GM18951 (cell line): ENCODE measurements around the gene SLC6A11.

Source experiments
- POLR2A ChIP-seq: IDR thresholded peaks from 4 replicates; pipeline ENCODE4 v1.6.1; 2011; ENCODE audit warnings: mild to moderate bottlenecking; ENCODE audit not compliant: insufficient read length, insufficient read depth; ENCODE audit errors: extremely low read depth
- in situ Hi-C: fragments of 300-500 bp; cut with MboI; formaldehyde crosslinking; loops from one replicate; pipeline ENCODE4 v1.12.0; 2022; ENCODE audit warnings: low sequenced_read_pairs, mixed read lengths, inconsistent platforms; ENCODE audit not compliant: unreplicated experiment

Gene SLC6A11

DNA sequence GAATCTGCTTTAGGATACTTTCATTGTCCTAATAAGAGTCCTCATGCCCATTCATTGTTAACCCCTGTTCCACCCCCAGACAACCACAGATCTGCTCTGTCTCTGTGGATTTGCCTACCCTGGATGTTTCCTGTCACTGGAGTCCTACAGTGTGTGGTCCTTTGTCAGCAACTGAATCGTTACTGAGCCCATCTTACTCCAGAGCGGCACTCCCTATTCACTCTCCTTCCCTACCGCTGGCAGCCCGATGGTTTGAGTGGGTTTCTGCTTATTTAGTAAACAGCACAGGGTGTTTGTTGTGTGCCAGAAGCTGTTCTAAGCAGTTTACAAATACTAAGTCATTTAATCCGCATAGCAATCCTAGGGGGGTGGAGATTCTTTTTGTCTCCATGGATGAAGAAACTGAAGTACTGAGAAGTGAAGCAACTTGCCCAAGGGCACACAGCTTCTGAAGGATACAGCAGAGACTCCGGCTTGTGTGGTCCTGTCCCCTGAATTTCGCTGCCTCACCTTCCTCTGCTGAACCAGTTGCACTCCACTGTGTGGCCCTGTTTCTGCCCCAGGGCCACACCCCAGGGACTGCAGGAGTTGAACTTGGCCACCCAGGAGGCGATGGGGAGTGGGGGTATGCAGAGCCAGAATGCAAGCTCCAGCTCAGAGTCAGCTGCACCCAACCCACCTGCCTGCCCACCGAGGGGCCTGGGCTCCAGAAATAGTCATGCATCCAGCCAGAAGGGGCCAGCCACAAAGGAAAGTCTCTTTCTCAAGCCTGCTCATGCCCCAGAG lies 120.0 kb downstream of the SLC6A11 start:
- in situ Hi-C loops, result no loop called here
- TF ChIP-seq POLR2A, result no peak

DNA sequence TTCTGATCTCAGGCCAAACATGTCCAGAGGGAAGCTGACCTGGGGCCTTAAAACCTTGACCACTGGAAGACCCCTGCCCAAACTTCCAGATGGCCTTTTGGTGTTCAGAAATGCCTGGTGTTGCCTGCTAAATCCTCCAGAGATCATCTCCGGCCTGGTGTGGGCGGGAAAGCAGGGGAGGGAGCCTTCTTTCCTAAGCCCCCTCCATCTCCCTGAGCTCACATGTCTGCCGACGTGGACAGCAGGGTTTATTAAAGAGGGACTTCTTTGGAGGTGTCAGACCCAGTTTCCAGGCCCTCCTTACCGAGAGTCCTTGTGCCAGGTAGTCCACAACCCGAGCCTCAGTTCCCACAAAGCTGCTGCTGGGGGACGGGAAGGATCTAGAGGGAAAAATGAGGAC lies 120.7 kb downstream of the SLC6A11 start:
- TF ChIP-seq POLR2A, result no peak
- in situ Hi-C loops, result no loop called here

DNA sequence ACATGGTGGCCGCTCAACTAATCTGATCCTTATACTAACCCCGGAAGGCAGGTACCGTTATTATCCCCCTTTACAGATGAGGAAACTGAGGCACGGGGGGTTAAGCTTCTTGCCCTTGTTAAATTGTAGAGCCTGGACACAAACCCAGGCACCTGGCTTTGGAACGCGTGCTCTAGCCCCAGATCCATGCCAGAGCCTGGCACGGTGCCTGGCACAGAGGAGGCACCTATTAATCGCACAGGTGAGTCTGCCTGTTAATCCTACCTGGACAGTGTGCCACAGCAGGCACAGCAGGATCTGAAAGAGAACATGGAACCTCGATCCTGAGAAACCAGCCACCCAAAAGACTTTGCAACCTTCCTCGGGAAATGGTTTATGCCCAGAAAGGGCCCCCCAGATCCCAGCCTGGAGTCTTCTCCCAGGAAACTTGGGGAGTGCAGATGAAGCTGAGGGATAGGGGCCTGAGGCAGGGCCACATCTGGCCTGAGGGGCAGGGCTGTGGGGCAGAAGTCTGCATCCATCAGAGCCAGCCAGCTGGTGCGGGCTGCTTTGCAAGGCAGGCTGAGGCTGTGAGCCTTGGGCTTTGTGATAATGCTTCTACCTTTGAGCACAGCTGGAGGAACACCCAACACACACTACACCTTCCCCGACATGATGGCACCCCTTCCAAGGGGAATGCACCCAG lies 121.3 kb downstream of the SLC6A11 start:
- TF ChIP-seq POLR2A, result no peak
- in situ Hi-C loops, result no loop called here

DNA sequence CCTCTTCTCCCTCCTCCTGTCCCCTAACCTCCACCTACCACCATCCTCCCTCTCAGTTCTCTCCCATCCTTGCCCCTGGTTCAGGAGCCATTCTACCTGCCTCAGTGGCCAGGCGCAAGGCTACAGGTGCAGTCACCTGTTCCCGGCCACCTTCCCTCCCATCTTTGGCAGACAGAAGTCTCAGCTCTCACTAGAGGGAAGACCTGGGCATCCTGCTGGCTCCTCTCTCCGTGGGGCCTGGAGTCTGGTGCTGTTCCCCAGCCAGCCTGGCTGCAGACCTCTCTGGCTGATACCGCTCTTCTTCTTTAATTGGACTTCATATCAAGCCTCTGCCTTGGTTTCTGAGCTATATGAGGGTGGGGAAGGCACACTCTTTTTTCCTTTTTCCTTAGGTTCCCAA lies 123.5 kb downstream of the SLC6A11 start:
- in situ Hi-C loops, result no loop called here
- no peak for TF ChIP-seq POLR2A

DNA sequence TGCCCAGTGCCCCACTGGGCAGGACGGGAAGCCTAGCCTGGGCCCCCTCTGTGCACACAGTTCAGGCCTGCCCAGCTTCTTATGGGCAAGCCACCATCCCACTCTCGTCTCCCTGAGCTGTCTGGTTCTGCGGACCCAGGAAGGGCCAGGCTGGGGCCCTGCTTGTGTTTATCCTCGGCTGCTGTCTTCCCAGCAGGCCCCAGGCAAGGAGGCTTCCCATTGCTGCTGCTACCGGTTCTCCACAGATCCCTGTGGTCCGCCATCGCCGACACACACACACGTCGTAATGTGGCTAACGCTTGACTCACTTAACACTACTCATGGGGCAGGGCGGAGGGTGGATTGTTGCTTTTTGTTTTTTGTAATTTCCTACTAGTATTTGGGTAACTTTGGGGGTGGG lies 124.1 kb downstream of the SLC6A11 start:
- no peak for TF ChIP-seq POLR2A
- in situ Hi-C loops, result no loop called here

DNA sequence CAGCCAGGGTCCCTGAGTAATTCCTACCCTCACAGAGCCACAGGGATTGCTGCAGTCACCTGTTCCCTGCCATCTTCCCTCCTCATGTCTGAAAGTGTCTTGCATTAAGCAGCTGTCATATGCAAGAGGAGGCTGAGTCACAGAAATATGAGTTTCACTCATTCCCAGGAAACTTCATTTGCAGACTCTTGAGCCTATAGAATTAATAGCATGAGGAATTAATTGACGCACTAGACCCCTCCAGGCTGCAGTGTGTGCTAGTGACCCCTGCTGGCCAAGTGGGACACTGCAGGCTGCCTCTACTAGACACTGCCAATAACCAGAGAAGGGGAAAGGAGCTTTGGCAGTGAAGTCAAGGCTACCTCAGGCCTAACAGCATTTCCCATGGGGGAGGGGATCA lies 125.9 kb downstream of the SLC6A11 start:
- in situ Hi-C loops, result no loop called here
- no peak for TF ChIP-seq POLR2A

DNA sequence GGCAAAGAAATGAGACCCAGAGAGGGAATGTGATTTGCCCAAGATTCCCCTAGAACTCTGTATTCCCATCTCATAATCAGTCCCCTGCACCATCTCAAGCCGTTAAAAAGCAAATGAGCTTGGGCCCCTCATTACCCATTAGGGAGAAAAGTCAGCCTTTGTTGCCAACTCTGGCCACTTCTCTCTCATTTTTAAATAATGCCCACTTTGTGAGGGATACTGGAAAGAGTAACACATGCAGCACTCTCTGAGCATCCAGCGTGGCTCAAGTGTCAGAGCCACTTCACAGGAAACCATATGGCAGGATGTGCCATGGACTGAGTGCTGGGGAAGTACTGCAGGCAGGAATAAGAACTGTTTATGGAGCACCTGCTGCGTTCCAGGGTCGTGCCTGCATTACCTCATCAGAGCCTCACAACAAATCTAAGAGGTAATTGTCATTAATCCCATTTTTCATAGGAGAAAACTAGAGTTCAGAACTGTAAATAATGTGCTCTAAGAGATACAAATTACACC lies 126.7 kb downstream of the SLC6A11 start:
- in situ Hi-C loops, result no loop called here

DNA sequence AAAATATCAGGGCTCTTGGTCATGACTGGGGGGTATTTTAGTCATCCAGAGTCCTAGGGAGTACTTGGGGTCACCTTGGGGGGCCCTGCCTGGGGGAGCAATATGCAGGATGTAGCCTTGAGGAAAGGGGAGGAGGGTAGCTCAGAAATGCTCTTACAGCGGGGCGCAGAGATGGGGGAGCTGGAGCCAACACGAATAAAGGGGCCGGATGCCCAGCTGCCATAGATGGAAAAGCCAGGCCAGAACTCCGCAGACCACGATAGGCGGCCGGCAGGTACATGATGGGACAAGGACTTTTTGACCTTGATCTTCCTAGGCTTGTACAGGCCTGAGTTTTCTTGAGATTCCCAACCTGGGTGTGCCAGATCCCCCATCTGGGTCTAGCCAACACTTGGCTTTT lies 128.8 kb downstream of the SLC6A11 start:
- in situ Hi-C loops, result no loop called here
- TF ChIP-seq POLR2A, result no peak

More for the DNA sequence above, 126.7 kb downstream of the SLC6A11 start:
- TF ChIP-seq POLR2A, result no peak

DNA sequence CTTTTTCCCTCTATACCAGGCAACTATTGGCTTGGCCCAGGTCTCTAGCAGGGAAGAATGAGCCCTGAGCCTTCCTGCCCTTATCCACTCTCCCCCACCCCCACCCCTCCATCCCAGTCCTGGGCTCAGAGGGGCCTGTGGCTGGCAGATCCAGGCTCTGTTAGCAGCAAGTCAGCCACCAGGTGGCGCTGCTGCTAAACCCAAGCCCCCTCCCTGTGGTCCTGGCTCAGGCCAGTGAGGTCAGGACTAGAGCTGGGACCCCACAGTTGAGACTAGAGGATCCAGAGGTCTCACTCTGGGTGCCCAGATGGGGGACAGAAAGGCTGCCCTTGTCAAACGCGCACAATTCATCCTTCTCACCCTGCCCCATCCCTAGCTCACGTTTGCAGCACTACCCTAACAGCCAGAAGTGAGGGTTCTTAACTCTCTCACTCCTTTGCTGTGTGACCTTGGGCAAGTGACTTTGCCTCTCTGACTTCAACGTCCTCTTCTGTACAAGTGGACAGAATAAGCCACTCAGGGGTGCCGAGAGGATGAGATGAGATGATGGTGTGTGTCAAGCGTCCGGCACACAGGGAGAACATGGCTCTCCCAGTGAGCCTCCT lies 129.8 kb downstream of the SLC6A11 start:
- in situ Hi-C loops, result no loop called here

DNA sequence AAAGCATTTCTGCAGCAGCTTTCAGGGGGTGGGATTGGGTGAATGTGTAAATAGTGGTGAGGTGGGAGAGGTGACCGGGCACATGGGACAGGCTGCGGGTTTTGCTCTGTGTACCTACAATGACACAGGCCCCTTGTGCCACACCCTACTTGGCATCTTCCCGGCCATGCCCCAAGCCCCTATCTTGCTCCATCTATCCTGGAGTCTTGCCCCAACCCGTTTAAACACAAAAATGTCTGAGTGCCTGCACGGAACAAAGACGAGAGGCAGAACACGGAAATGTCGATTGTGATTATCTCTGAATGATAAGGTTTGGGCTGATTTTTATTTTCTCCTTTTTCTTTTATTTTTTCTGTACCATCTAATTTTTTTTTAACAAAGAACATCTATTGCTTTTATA lies 130.5 kb downstream of the SLC6A11 start:
- in situ Hi-C loops, result no loop called here
- TF ChIP-seq POLR2A, result no peak

More for the DNA sequence above, 129.8 kb downstream of the SLC6A11 start:
- TF ChIP-seq POLR2A, result no peak

DNA sequence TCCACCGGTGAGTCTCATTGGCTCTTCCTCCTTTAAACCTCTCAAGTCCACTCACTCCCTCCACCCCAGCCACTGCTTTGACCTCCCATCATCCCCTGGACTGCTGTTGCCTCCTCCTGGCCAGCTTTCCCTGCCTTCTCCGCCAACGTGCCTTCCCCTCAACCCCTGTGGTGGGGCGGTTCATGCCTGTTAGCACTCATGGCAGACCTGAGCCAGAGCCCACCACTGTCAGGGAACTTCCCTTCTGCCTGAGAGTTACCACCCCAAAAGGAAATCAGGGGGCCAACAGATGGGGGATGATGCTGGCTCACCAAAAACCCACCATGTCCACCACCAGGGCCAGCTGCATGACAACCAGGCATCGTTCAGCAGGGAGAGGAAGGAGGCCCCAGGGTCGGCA lies 132.3 kb downstream of the SLC6A11 start:
- in situ Hi-C loops, result no loop called here
- TF ChIP-seq POLR2A, result no peak

DNA sequence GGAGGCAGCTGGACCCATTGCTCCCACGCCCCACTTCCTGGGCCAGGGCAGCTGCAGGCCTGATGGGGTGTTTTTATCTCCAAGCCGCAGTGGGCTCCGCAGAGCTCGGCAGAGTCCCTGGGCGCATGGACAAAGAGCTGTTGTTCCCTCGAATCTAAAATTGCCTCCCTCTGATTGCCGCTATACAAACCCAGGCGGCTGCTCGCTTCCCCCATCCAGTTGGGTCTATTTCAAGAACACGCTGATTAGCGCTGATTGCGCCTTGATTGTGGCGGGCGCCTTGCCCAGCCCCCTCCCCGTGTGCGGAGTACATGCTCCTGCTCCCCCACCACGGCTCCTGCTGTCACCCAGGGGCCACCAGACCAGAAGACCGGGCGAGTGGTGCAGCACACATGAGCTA lies 133.2 kb downstream of the SLC6A11 start:
- in situ Hi-C loops, result no loop called here

DNA sequence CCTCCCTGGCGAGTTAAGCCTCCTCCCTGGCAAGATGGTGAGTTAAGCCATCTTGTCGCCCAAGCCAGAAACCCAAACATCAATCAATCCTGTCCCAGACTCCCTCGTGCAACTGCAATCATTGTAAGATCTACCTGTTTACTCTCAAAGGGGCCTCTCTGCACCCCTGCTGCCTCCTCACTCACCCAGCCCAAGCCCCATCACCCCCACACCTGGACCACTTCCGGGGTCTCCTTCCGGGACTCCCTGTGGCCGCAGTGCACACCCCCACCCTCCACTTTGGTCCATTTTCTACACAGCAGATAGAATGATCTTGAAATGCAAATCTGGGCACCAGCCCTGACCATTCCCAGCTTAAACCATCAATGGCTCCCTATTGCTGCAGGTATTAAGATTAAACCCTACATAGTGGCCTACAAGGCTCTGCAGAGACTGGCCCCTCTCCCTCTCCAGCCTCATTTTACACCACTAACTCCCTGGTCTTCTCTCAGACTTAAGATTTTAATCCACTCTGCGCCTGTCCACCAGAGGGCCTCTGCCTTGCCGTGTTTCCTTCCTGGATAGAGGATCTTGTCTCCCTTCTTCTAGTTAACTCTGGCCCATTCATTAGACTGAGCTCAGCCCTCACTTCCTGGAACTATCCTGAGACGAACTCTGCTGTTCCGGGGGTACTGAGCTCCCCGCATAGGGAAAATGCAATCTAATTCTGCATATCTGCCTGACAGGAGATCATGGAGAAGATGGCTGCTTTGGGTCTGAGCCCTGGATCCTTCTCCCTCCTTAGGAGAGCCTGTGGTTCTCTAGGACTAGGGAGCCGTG lies 134.7 kb downstream of the SLC6A11 start:
- no peak for TF ChIP-seq POLR2A
- in situ Hi-C loops, result no loop called here

More for the DNA sequence above, 133.2 kb downstream of the SLC6A11 start:
- TF ChIP-seq POLR2A, result no peak
